HG02623 (cell line): ENCODE measurements around the gene TICAM2.
A peak's percentile ranks its signal among the peaks of the same experiment; 100 is the strongest.

Experiments used
- ATAC-seq: cut with Tn5 transposase; IDR thresholded peaks from one replicate; pipeline ENCODE4 v1.9.1; 2021; ENCODE audit warnings: moderate library complexity; ENCODE audit not compliant: unreplicated experiment

The TICAM2 gene

DNA sequence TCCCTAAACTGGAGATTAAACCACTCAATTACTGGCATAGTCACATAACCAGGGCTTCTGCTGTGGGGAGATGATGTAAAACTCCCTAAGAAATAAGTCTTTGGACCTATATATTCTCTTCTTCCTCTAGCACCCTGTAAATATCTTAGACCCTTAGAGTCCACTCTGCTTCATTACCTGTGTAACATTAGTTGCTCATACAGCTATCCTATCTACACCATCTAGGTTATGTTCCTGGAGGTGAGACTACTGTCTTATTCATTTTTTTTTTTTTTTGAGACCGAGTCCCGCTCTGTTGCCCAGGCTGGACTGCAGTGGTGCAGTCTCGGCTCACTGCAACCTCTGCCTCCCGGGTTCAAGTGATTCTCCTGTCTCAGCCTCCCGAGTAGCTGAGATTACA lies 9.6 kb upstream of the TICAM2 start:
- no peak for ATAC-seq

DNA sequence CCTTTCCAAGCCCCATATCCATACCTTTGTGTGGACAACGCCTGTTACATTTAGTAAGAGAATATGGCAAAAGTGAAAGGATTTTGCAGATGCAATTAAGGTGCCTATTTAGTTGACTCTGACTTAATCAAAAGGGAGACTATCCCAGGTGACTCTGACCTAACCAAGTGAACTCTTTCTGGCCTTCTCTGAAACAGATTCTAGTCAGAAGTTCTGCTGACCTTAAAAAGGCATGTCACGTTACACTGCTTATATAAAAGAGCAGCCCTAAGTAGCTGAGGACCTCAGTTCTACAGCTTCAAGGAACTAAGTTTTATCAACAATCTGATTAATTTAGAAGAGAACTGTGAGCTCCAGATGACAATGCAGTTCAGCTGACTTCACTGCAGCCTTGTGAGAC lies 5.7 kb upstream of the TICAM2 start:
- no peak for ATAC-seq

- ATAC-seq, result no peak
Measured at GRCh38 chr5:115605436-115605835, 3.2 kb upstream of the TICAM2 start.

- peak; percentile 6 for ATAC-seq
Measured at GRCh38 chr5:115602591-115603125, 379 bp upstream of the TICAM2 start.

- no peak for ATAC-seq
Measured at GRCh38 chr5:115600766-115601165, 1.5 kb downstream of the TICAM2 start.

GRCh38 chr5:115599924-115600323 lies 2.4 kb downstream of the TICAM2 start:
- ATAC-seq, result no peak

- ATAC-seq, result peak; percentile 35
Measured at GRCh38 chr5:115599502-115599901, 2.8 kb downstream of the TICAM2 start.

DNA sequence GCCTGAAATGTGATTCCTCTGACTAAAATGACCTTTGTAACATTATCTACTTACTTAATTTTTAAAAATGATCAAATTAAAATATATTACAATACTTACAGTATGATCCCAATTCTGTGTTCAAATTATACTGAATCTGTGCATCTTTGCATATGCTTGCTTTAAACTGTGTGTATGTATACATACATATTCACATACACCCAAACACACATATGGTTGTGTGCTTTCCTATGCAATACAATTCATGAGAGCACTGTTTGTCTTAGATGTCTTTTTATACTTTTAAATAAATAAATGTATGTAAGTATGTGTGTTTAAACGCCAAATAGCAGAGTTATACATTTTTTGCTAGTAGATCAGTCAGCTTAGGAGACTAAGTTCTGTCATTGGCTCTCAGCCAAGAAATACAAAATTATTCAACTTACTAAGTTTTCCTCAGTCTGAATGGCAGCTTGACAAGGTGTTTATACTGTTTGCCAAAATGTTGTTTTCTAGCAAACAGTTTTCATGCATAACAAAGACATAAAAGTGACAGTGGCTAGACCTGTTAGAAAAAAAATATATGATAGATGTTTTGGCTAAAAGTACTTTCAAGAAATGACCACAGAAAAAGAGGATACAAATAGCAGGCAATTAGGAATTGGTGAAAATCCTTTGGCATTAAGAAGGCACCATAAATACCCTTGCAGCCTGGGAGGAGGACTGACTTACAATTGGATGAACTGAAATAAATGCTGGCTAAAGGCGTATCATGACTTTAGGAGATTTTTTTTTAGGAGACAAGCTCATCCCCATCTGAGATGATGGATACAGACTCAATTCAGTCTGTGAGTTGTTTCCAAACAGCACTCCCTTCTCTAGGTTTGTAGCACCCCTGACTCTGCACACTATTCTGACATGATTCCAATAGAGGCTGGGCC lies 7.9 kb downstream of the TICAM2 start:
- ATAC-seq, result no peak

- no peak for ATAC-seq
Measured at GRCh38 chr5:115589043-115589442, 13.2 kb downstream of the TICAM2 start.

DNA sequence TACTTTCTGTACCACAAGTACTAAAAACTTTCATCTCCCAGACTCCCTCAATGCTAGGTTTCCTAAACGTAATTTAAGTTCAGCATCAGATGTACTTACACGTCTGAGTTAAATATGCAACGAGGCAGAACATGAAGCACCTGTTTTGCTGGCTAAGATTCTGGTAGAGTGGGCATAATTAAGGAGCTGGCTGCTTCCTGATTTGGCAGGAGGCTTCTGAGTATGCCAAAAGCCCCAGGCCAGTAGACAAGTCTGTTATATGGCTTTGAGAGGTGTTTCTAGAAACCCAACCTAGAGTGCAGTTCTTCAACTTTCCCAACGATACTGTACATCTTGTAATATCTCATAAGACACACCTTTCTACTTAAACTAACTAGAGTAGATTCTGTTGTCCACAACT lies 13.6 kb downstream of the TICAM2 start:
- no peak for ATAC-seq

DNA sequence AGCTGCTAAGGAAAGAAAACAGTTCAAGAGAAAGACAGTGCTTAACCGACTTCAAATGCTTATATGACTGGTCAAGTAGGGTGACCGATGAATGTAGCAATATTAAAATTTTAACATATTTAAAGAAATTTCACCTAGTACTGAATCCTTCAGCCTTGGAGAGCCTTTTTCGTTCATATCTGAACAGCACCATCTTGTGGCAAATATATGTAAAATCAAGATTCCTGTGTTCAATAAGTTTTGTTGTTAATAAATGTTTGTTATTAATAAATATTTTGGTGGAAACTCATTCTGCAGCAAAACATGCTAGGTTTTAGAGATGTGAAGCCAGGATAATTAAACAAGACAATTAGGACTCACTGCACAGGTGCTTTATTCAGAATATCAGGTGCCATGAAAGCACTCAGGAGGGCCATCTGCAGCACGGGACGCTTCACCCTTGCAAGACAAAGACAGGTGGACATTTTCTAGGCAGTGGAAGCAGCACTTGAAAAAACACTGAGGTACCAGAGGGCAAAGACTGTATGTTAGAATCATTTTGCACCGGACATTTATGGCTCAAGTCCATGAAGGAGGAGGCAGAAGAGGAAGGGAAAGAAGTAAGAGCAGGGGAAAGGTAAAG lies 15.6 kb downstream of the TICAM2 start:
- ATAC-seq, result no peak

DNA sequence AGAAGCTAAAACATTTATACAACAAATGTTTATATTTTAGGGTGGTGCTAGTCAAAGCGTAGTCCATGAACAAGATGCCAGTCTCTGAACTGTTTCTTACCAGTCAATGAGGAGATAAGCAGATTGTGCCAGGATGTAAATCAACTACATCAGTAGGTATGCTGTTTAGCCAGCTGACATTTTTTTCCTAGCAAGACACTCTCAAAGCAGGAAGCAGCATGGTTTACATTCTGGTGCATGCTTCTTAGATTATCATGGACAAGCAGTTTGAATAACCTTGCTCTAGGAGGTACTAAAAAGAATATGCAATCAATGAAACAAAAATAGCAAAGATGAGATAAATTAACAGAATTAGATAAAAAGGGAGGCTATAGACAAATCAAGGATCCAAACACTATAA lies 17.0 kb downstream of the TICAM2 start:
- ATAC-seq, result no peak

- ATAC-seq, result no peak
Measured at GRCh38 chr5:115584501-115584900, 17.8 kb downstream of the TICAM2 start.

DNA sequence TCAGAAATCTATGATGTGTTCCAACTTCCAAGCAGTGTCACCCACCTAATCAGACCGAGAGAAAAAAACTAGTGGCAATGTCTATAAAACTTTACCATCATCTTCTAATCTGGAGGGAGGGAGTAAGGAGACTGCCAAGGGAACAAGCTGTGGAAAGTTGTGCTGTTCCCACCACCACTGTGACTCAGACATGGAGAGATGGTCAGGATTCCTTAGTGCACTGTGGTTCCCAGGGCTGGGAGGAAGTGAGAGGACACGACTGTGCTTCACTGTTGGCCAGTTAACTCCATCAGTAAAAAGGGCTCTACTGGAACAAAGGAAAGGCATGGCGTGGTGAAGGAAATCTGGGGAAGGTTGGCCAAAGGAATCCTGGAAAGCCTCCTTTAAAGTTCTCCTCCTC lies 18.8 kb downstream of the TICAM2 start:
- no peak for ATAC-seq

DNA sequence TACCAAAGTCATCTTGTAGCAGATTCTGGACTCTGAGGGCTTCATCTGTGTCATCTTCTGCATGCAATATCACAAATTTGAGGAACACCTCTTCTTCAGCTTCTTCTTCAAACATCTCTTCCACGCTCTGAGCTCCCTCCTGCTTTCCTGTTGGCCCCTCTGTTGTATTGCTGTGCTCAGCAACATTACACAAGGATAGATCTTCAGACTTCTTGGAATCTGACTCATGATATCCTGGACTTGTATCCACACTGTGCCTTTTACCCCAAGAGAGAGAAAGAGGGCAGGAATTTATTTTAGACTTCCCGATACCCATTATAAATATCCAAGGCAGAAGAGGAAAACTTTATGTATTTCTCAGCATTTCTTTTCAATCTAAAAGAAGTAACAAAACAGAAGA lies 21.3 kb downstream of the TICAM2 start:
- no peak for ATAC-seq

DNA sequence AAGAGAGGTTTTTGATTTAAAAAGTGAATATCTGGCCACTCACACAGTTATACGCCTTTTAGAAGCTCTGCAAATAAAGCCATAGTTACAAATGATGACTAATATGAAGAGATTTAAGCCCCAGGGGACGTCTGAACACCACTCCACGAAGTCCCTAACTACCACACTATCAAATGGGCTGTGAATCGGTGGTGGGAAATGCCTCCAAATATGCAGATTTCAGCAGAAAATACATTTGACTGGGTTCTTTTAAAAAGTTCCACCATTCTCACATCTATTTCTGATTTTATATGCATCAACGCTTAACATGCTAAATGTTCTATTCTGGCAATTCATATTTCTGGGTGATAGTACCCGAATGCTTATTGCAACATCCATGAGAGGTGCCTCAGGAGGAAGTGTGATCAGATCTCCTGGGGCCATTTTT lies 22.5 kb downstream of the TICAM2 start:
- peak; percentile 46 for ATAC-seq

- no peak for ATAC-seq
Measured at GRCh38 chr5:115579216-115579615, 23.1 kb downstream of the TICAM2 start.

DNA sequence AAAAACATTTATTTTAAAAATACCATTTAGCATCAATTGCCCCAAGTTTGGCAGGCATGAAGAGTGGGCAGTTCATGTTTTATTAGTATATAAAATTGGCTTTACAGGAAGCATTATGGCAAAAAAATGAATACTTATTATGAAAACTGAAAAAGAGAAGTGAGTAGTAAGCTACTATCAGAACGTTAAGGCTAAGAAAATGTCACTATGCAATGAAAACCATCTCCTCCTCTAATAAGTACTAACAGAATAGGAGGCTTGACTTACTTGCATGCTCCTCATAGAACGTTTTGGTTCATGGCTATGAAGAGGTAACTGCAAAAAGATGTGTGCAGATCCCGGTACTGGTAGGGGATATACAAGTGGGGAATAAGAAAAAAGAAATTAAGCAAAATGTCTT lies 23.6 kb downstream of the TICAM2 start:
- peak; percentile 38 for ATAC-seq

DNA sequence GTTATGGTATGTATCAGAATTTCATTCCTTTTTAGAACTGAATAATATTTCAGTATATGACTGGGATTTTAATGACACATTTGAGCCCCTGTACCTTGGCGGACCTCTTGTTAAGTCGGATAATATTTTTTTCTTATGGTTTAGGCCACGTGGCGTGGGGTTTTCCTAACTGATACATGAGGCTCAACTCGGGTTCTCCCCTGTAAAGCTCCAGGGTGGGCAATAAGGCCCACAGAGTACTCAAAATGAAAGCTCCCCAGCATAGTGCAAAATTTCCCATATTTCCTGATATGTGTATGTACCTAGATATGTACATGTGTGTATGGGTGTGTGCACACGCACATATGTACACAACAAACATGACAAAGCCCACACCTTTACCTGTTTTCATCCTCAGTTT lies 24.5 kb downstream of the TICAM2 start:
- peak; percentile 33 for ATAC-seq

- no peak for ATAC-seq
Measured at GRCh38 chr5:115577329-115577728, 24.9 kb downstream of the TICAM2 start.

DNA sequence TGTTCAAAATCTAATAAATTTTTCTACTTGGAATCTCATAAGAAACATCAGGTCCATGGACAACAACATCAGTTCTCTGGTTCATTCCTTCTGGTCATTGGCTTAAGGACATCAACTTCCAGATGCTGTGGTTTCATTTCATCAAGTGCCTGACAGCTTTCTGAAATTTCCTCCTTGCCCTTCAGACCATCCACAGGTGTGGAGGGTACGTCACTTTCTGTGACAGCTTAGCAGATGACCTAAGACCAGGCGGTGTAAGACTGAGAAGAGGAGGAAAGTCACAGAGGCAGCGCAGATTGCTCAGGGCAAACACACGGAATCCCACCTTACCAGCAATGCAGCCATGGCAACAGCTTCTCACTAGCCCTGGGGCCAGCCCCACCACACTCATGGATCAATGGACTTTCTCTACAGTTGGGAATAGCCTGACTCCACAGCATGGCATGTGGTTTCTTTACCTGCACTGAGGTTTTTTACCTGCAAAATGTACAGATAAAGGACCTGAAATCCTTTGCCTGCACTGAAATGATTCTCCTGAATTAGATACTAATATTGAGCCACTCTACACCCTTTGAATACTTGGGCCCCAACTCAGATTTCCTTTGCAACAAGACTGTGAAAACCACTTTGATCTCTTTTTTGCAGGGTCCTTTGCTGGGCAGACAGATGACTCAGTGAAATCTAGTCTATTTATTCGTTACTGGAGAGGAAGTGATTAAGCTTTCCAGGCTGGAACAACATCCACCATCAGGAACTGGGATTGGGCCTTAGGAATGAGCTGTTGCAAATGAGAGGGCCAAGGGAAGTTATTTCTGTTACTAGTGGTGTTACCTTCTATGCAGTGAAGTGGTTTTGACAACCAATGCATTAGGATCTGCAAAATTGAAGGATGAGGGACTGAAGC lies 26.9 kb downstream of the TICAM2 start:
- ATAC-seq, result no peak
